Measurements from ENCODE around the gene HPSE2. TPM values are rescaled to one million over a fixed set of nuclear protein-coding genes. Genes with fewer than 3 reads are reported as not detected.

The HPSE2 gene
- total and polyA plus RNA-seq, 2 of the 13 experiments (the other 11 are each of a cell fraction or from before 2014, with no cell fraction given): 0.01 TPM; not detected in 1

- no peak for TF ChIP-seq SP140L (CRISPR knock-in tag; IDR thresholded peaks at IDR 0.05; ENCODE audit: borderline replicate concordance)
- TF ChIP-seq HMGXB4 (CRISPR knock-in tag; IDR thresholded peaks at IDR 0.05; ENCODE audit: borderline replicate concordance in 1 of 2, low read depth in 1 of 2): peak in 1 of 2 experiments; percentile 67; a peak in 2 of 4 replicates
- no peak for TF ChIP-seq ELF4 (CRISPR knock-in tag; IDR thresholded peaks at IDR 0.05; ENCODE audit: borderline replicate concordance)
- no peak for TF ChIP-seq ZBTB40 (IDR thresholded peaks at IDR 0.05)
- peak; percentile 20; the same call in 1 of the 2 replicates for TF ChIP-seq ZBTB40 (CRISPR knock-in tag; IDR thresholded peaks at IDR 0.05)
- TF ChIP-seq KAT8 (CRISPR knock-in tag; IDR thresholded peaks at IDR 0.05): peak; percentile 73
- TF ChIP-seq JUND (CRISPR knock-in tag; IDR thresholded peaks at IDR 0.05): no peak
- no peak for TF ChIP-seq E2F1 (CRISPR knock-in tag; IDR thresholded peaks at IDR 0.05)
- TF ChIP-seq RFXAP (CRISPR knock-in tag; IDR thresholded peaks at IDR 0.05; ENCODE audit: borderline replicate concordance): peak; percentile 79; the same call in 1 of the 2 replicates
- TF ChIP-seq AGO2 (optimal IDR thresholded peaks at IDR 0.05; ENCODE audit: low read depth, low read length): peak; percentile 92
- peak; percentile 41; the same call in 1 of the 2 replicates for TF ChIP-seq NFKBIZ (CRISPR knock-in tag; IDR thresholded peaks at IDR 0.05)
- TF ChIP-seq ZNF326 (CRISPR knock-in tag; IDR thresholded peaks at IDR 0.05; ENCODE audit: borderline replicate concordance): peak; percentile 88
- peak; percentile 31; the same call in 1 of the 2 replicates for TF ChIP-seq NFYB (CRISPR knock-in tag; IDR thresholded peaks at IDR 0.05)
- peak; percentile 46; the same call in 1 of the 2 replicates for TF ChIP-seq KDM5B (CRISPR knock-in tag; IDR thresholded peaks at IDR 0.05; ENCODE audit: borderline replicate concordance)
- TF ChIP-seq ZNF777 (CRISPR knock-in tag; IDR thresholded peaks at IDR 0.05): peak; percentile 54
- no peak for TF ChIP-seq DDIT3 (CRISPR knock-in tag; IDR thresholded peaks at IDR 0.05)
Observed at GRCh38 chr10:98414932-98415730, 820.5 kb downstream of the HPSE2 start, which contains the start of gene PYROXD2 (continued).
